BLaER1 (cell line): ENCODE data around the gene CDH1.
A peak's percentile ranks its signal among the peaks of the same experiment; 100 is the strongest.

Source experiments
- H3K27ac ChIP-seq: shearing (Covaris generic); formaldehyde crosslinking; 2 replicates; pipeline ENCODE4 v1.8.1; 2022
- H3K27me3 ChIP-seq: shearing (Covaris generic); formaldehyde crosslinking; 2 replicates; pipeline ENCODE4 v1.8.1; 2022
- H3K36me3 ChIP-seq: shearing (Covaris generic); formaldehyde crosslinking; 2 replicates; pipeline ENCODE4 v1.8.1; 2022
- H3K4me1 ChIP-seq: shearing (Covaris generic); formaldehyde crosslinking; 2 replicates; pipeline ENCODE4 v1.8.1; 2022
- H3K4me2 ChIP-seq: shearing (Covaris generic); formaldehyde crosslinking; 2 replicates; pipeline ENCODE4 v1.8.1; 2022
- H3K4me3 ChIP-seq: shearing (Covaris generic); formaldehyde crosslinking; 2 replicates; pipeline ENCODE4 v1.8.1; 2022
- H3K9ac ChIP-seq: shearing (Covaris generic); formaldehyde crosslinking; 2 replicates; pipeline ENCODE4 v1.8.1; 2022
- H3K9me3 ChIP-seq: shearing (Covaris generic); formaldehyde crosslinking; 2 replicates; pipeline ENCODE4 v1.8.1; 2022
- H4K20me1 ChIP-seq: shearing (Covaris generic); formaldehyde crosslinking; 2 replicates; pipeline ENCODE4 v1.8.1; 2022
- Cebpa-rat ChIP-seq: shearing (Covaris generic); IDR thresholded peaks from 2 replicates; pipeline ENCODE4 v1.8.1; 2022

Gene CDH1

DNA sequence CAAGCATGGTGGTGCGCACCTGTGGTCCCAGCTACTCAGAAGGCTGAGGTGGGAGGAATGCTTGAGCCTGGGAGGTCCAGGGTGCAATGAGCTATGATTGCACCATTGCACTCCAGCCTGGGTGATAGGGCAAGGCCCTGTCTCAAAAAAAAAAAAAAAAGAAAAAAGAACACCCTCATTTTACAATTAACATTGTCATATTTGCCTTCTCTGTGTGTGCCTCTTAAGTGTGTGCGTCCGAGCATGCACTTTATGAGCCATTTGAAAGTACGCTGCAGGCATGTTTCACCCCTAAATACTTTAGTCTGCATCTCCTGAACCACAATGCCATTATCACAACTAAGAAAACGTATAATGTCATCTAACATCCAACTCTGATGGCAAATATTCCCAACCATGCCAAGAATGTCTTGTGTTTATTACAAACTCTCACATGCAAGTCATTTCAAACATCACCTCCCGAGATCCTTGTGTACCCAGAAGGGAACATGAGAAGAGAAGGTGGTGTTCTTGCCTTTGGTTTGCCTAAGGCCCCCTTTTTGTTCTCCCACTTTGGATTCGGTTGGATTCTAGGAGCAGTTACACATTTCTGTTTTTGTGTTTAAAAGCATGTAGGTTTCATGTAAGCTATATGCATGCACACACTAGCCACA is 38.0 kb downstream of the CDH1 start:
- Histone ChIP-seq H3K4me1 (peaks cover 6% of the 10 kb centered on the region; the same call in 1 of the 2 replicates), H3K9ac (no peak overlapping the region), H3K36me3 (no peaks in the 10 kb centered on the region), H4K20me1 (no peaks in the 10 kb centered on the region), H3K9me3 (no peaks in the 10 kb centered on the region), H3K27ac (no peak overlapping the region), H3K4me2 (no peak overlapping the region), H3K27me3 (no peaks in the 10 kb centered on the region), H3K4me3 (no peak overlapping the region)
- no peak for TF ChIP-seq Cebpa-rat

DNA sequence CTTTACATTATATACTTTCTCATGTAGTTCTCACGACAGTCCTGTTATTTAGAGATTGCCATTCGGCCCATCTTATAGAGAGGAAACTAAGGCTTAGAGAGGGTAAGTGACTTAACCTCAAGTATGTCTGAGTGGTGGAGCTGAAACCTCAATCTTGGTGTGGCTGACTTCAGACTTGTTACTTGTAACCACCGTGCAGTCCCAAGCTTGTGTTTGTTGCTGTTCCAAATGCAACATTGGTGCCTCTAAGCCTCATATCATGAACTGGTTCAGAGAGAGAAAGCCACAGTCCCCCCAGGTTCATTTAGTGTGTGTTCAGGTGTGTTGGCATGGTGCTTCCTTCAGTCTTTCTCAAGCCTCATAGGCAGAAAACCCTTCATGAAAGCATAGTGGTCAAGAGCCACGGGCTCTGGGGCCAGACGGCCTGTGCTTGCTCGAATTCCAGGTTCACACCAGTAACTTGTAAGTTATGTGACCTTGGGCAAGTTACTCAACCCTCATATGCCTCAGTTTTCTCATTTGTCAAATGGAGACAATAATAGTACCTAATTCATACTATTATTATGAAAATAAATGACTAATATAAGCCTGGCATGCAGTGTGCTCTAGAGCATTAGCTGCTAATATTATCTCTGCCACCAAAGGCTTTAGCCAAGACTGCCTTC is 39.9 kb downstream of the CDH1 start:
- Histone ChIP-seq H4K20me1 (no peaks in the 10 kb centered on the region), H3K9me3 (no peaks in the 10 kb centered on the region), H3K27ac (no peak overlapping the region), H3K36me3 (no peaks in the 10 kb centered on the region), H3K9ac (no peak overlapping the region), H3K4me2 (no peak overlapping the region), H3K27me3 (no peaks in the 10 kb centered on the region), H3K4me1 (peaks cover 18% of the 10 kb centered on the region), H3K4me3 (no peak overlapping the region)
- TF ChIP-seq Cebpa-rat = no peak

DNA sequence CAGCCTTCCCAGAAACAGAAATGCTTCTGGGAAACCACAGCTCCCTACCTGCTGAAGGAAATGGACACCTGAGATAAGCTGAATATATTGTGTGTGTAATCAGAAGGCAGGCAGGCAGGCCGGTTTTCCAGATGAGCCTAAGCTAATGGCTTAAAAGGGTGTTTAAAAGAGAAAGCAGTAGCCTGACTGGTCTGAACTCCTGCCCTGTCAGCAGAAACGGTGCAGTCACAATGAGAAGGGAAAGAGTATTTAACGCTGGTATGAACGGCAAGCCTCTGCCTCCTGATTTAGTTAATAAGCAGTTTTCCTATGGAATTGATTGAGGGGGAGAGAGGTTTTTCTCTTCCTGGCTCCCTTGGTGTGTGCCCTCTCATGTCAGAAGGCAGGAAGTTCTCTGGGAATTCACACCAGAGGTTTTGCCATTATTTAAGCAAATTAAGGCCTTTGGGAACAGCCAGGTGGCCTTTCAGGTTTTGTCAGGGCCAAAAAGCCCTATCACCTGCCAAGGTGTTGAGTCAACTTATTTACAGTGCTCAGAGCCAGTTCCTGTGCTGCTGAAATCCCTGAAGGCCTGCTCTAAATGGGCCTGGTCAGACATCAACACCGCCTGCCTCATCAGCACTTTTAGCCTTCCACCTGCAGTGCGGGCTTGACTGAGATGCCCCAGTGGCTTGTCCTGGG is 41.6 kb downstream of the CDH1 start:
- Histone ChIP-seq H3K9me3 (no peaks in the 10 kb centered on the region), H3K27ac (no peak overlapping the region), H3K4me3 (no peak overlapping the region), H3K4me1 (peaks cover 31% of the 10 kb centered on the region), H3K36me3 (no peaks in the 10 kb centered on the region), H3K27me3 (no peaks in the 10 kb centered on the region), H4K20me1 (no peaks in the 10 kb centered on the region), H3K9ac (no peak overlapping the region), H3K4me2 (no peak overlapping the region)
- no peak for TF ChIP-seq Cebpa-rat

DNA sequence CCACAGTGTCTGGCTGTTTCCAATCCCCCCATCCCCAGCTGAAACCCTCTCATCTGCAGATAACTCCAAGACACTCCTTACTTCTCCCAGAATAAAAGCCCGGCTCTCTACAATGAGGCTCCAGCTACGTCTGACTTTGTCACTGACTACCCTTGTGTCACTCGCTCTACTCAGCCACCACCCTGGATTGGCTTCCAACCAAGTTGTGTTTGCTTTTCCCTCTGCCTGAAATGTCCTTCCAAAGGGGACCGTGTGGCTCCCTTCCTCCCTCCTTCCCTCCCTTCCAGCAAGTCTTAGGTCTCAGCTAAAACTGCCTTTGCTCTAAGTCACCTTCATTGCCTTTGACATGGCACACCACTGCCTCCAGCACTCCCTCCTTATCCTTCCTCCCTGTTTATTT is 42.8 kb downstream of the CDH1 start:
- no peak overlapping the region for H3K27ac ChIP-seq
- H3K9me3 ChIP-seq = no peaks in the 10 kb centered on the region
- H3K9ac ChIP-seq = no peak overlapping the region
- no peak for TF ChIP-seq Cebpa-rat
- no peak overlapping the region for H3K4me2 ChIP-seq
- peaks cover 31% of the 10 kb centered on the region for H3K4me1 ChIP-seq
- no peak overlapping the region for H3K4me3 ChIP-seq
- no peaks in the 10 kb centered on the region for H4K20me1 ChIP-seq
- H3K27me3 ChIP-seq = no peaks in the 10 kb centered on the region
- H3K36me3 ChIP-seq = no peaks in the 10 kb centered on the region

DNA sequence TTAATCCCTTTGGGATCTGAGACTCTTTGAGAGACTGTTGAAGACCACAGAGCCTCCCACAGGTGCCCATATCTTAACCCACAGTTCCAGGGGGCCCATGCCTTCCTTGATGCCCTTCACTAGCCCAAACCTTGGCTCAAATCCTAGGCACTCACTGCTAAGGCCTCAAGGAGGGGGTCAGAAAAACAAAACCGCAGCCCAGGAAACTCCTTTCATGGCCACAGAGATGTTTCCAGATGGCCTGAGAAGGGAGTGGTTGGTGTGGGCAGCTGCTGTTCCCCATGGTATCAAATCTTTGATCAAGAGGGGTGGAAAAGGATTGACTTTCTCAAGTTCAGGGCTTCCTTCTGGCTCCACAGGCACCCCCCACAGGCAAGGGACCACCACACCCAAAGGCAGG is 44.7 kb downstream of the CDH1 start:
- H3K9ac ChIP-seq = no peak overlapping the region; the same call in 1 of the 2 replicates
- no peak for TF ChIP-seq Cebpa-rat
- no peak overlapping the region for H3K4me3 ChIP-seq
- peak overlapping the region; percentile 33; the same call in 1 of the 2 replicates for H3K27ac ChIP-seq
- H3K9me3 ChIP-seq = no peaks in the 10 kb centered on the region
- H3K4me2 ChIP-seq = peak overlapping the region; percentile 80
- H3K4me1 ChIP-seq = peaks cover 31% of the 10 kb centered on the region
- no peaks in the 10 kb centered on the region for H4K20me1 ChIP-seq
- no peaks in the 10 kb centered on the region for H3K36me3 ChIP-seq
- H3K27me3 ChIP-seq = no peaks in the 10 kb centered on the region

- peak overlapping the region; percentile 80 for H3K4me2 ChIP-seq
- peak overlapping the region; percentile 33; the same call in 1 of the 2 replicates for H3K27ac ChIP-seq
- no peak for TF ChIP-seq Cebpa-rat
Measured at GRCh38 chr16:68782198-68783174, 45.4 kb downstream of the CDH1 start.

DNA sequence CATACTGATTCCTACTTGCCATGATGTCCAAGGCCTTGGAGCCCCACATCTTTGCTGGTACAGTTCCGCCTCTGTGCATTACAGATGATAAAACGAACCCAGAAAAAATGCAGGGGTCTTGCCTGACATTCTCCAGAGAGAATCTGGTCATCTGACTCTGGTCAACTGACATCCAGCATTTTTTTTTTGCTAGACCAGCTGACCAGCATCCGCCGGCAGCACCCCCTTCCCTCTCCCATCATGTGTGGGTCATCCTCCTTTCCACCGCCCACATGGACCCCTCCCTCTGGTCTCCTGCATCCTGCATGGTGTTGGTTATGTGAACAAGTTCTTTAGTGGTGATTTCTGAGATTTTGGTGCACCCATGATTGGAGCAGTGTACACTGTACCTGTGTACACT is 47.1 kb downstream of the CDH1 start:
- Histone ChIP-seq H4K20me1 (no peaks in the 10 kb centered on the region), H3K27ac (no peak overlapping the region), H3K36me3 (no peaks in the 10 kb centered on the region), H3K4me2 (no peak overlapping the region), H3K9ac (no peak overlapping the region), H3K4me1 (peaks cover 25% of the 10 kb centered on the region), H3K27me3 (no peaks in the 10 kb centered on the region), H3K4me3 (no peak overlapping the region), H3K9me3 (no peaks in the 10 kb centered on the region)
- no peak for TF ChIP-seq Cebpa-rat

More at GRCh38 chr16:68782198-68783174, 45.4 kb downstream of the CDH1 start:
- H3K36me3 ChIP-seq = no peaks in the 10 kb centered on the region
- H3K4me1 ChIP-seq = peaks cover 31% of the 10 kb centered on the region
- H4K20me1 ChIP-seq = no peaks in the 10 kb centered on the region
- H3K9me3 ChIP-seq = no peaks in the 10 kb centered on the region
- no peak overlapping the region for H3K4me3 ChIP-seq
- H3K27me3 ChIP-seq = no peaks in the 10 kb centered on the region
- H3K9ac ChIP-seq = no peak overlapping the region

GRCh38 chr16:68784721-68785120 is 47.6 kb downstream of the CDH1 start:
- Histone ChIP-seq H3K27me3 (no peaks in the 10 kb centered on the region), H3K4me2 (no peak overlapping the region), H3K9ac (no peak overlapping the region), H3K4me1 (peaks cover 24% of the 10 kb centered on the region), H3K36me3 (no peaks in the 10 kb centered on the region), H3K27ac (no peak overlapping the region), H3K9me3 (no peaks in the 10 kb centered on the region), H3K4me3 (no peak overlapping the region), H4K20me1 (no peaks in the 10 kb centered on the region)
- no peak for TF ChIP-seq Cebpa-rat

DNA sequence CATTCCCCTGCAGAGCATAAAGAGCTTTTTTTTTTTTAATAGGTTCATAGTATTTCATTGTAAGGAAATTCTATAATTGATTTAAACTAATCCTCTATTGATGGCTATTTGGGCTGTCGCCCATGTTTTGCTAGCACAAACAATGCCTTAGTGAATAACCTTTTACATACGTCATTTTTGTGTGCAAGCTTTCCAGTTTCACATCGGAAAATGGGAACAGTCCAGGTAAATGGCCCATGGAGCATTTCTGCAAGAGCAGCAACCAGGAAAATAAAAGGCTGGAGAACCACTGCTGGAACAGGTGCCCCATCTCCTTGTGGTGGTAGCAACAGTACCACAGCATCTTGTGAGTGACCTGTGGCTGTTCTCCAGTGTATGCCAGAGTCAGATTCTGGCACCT is 48.6 kb downstream of the CDH1 start:
- Histone ChIP-seq H3K27ac (no peak overlapping the region), H3K4me1 (peaks cover 24% of the 10 kb centered on the region)
- no peak for TF ChIP-seq Cebpa-rat

More for the DNA sequence above, 48.6 kb downstream of the CDH1 start:
- no peaks in the 10 kb centered on the region for H4K20me1 ChIP-seq
- no peaks in the 10 kb centered on the region for H3K36me3 ChIP-seq
- no peaks in the 10 kb centered on the region for H3K9me3 ChIP-seq
- H3K4me3 ChIP-seq = no peak overlapping the region
- H3K4me2 ChIP-seq = no peak overlapping the region
- H3K27me3 ChIP-seq = no peaks in the 10 kb centered on the region
- H3K9ac ChIP-seq = no peak overlapping the region
